ENCODE results near the gene ANGPTL8. TPM values are rescaled to one million over a fixed set of nuclear protein-coding genes. Genes with fewer than 3 reads are reported as not detected.

The ANGPTL8 gene
- total and polyA plus RNA-seq, 10 of the 15 experiments (the other 5 are each of a cell fraction or from before 2014, with no cell fraction given), result not detected

GRCh38 chr19:11205939-11206570, 33.4 kb upstream of the ANGPTL8 start (continued):
- TF ChIP-seq ZBTB33 (IDR thresholded peaks at IDR 0.05) (no peak), ETV6 (conservative IDR thresholded peaks at IDR 0.05 in 1 of 2, IDR thresholded peaks at IDR 0.05 in 1 of 2; ENCODE audit: borderline replicate concordance in 1 of 2, low read depth in 1 of 2) (peak in 1 of 2 experiments; percentile 59; a peak in 1 of 4 replicates), SRF (IDR thresholded peaks at IDR 0.05; ENCODE audit: low read depth in 2 of 2, low read length in 2 of 2) (0 out of 4 replicates have a peak, but pooled peaks of 1 of the 2 experiments have one; percentile 66), RELB (IDR thresholded peaks at IDR 0.05; ENCODE audit: low read depth) (peak; percentile 96), HSF1 (IDR thresholded peaks at IDR 0.05; ENCODE audit: low read depth, low read length) (no peak), BCL11A (IDR thresholded peaks at IDR 0.05; ENCODE audit: low read depth, low read length) (peak; percentile 83), SUPT20H (IDR thresholded peaks at IDR 0.05; ENCODE audit: borderline replicate concordance, control insufficient read depth, low read depth, low read length) (no peak), SREBF1 (IDR thresholded peaks at IDR 0.05; ENCODE audit: low read length) (no peak), E2F4 (IDR thresholded peaks at IDR 0.05; ENCODE audit: low read depth, low read length) (no peak), NR2C2 (IDR thresholded peaks at IDR 0.05; ENCODE audit: borderline replicate concordance, control insufficient read depth, insufficient read length, low read depth) (no peak), CHD1 (IDR thresholded peaks at IDR 0.05; ENCODE audit: low read depth, low read length) (no peak), FOXM1 (IDR thresholded peaks at IDR 0.05; ENCODE audit: low read depth, low read length) (peak; percentile 75; the same call in 1 of the 2 replicates), IRF5 (IDR thresholded peaks at IDR 0.05; ENCODE audit: borderline replicate concordance) (no peak), PML (IDR thresholded peaks at IDR 0.05; ENCODE audit: low read length) (peak; percentile 52; the same call in 1 of the 2 replicates), RUNX3 (IDR thresholded peaks at IDR 0.05; ENCODE audit: low read length) (peak; percentile 87)

All from GM12878 (cell line).